ENCODE results near the gene MEF2C.

Gene MEF2C

DNA sequence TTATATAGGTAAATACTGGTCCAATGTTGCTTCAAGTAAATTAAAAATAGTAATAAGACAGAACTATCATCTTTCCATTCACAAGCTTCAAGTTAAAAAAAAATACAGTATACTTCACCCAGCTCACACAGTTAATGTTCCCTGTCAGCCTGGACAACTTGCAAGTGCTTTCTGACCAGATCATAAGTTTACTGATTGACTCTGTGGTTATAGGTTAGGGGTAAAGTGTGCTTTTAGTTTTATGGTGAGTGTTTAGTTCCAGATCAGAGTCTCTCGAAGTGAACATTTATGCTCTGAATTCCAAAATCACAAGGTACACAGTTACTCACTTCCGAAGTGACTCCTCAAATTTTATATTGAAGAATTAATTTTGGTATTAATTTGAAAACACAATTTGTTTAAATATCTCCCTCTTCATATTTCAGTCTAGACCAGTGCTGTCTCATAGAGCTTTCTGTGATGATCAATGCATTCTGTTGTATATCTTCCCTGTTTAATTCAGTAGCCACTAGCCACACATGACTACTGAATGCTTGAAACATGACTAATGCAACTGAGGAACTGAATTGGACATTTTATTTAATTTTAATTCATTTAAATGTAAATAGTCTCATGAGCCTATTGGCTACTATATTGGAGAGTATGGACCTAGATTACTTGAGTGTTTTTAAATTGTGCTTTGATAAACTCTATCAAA is 90.7 kb downstream of the MEF2C start:
- no peak overlapping the region for H3K4me3 ChIP-seq (ENCODE audit: low read depth, low read length)
- TF ChIP-seq, protein P1, sequence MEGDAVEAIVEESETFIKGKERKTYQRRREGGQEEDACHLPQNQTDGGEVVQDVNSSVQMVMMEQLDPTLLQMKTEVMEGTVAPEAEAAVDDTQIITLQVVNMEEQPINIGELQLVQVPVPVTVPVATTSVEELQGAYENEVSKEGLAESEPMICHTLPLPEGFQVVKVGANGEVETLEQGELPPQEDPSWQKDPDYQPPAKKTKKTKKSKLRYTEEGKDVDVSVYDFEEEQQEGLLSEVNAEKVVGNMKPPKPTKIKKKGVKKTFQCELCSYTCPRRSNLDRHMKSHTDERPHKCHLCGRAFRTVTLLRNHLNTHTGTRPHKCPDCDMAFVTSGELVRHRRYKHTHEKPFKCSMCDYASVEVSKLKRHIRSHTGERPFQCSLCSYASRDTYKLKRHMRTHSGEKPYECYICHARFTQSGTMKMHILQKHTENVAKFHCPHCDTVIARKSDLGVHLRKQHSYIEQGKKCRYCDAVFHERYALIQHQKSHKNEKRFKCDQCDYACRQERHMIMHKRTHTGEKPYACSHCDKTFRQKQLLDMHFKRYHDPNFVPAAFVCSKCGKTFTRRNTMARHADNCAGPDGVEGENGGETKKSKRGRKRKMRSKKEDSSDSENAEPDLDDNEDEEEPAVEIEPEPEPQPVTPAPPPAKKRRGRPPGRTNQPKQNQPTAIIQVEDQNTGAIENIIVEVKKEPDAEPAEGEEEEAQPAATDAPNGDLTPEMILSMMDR (IDR thresholded peaks at IDR 0.05; ENCODE audit: control insufficient read depth, extremely low read depth, insufficient read depth): no peak
- no peak for DNase-seq (ENCODE audit: low read depth)

DNA sequence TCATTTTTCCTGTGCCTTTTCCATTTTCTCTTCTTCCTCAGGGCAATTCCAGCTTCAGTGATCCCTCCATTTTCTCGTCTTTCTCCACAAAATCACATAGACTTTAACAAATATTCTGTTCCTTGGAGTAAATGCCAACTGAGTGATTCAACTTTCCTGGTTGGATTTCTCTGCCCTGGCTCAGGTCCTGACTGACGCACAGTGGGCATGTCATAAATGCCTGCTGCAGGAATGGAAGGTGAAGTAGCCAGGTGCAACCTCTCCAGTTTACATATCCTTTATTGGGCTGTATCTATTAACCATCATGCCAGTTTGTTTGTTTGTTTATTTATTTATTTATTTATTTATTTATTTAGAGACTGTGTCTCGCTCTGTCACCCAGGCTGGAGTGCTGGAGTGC is 95.1 kb downstream of the MEF2C start:
- no peak overlapping the region for H3K4me3 ChIP-seq (ENCODE audit: low read depth, low read length)
- no peak for DNase-seq (ENCODE audit: low read depth)
- TF ChIP-seq, protein P1 (IDR thresholded peaks at IDR 0.05; ENCODE audit: control insufficient read depth, extremely low read depth, insufficient read depth): no peak

DNA sequence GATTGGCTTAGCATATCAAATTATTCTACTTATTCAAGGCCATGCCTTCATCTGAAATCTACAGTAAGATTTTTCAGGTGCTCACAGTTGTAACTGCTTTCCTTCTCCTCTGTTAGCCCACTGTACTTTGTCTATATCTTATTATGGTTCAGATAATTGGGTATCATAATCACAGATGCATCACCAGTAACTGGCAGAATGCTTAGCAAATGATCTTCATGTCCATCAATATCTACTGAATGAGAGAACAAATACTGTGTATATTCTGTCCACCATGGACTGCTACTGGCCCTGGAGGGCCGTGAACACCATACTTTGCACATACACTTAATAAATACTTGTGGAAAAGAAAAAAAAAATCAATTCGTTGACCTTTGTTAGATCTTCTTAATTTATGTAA is 96.2 kb downstream of the MEF2C start:
- DNase-seq (ENCODE audit: low read depth): no peak
- TF ChIP-seq, protein P1 (IDR thresholded peaks at IDR 0.05; ENCODE audit: control insufficient read depth, extremely low read depth, insufficient read depth): no peak
- H3K4me3 ChIP-seq (ENCODE audit: low read depth, low read length): no peak overlapping the region

DNA sequence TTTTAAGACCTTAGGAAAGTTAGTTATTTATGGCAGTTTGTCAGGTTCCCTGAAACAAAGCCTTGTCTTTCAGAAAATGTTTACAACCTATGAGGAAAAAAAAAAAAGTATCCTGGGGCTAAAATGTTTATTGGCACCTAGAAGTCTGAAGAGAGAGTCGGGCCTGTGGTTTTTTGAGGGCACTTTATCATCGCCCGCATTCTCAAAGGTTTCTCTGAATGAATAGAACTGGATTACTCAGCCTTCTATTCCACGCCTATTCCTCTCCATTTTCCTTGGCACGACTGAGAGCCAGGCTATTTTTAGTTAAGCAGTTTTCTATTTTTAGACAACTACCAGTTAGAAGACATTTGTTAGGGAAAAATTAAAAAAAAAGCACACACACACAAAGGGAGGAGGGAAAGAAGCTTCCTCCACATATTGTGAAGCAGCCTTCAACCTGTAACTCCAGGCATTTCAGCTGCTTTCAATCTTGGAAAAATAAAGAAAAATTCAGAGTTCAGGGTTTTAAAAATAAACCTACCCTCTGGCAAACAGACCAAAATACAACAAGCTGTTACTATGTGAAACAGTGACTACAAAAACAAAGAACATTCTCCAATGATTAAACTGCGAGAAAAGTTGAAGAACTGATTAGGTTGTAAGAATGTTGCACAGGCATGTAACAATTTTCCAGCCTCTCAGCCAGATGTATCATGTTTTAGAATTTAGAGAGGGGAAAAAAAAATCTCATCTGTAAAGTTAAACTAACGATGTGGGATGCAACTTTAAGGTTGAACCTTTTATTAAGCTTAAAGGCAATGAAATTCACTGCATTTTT is 97.0 kb downstream of the MEF2C start:
- no peak for DNase-seq (ENCODE audit: low read depth)
- TF ChIP-seq, protein P1 (IDR thresholded peaks at IDR 0.05; ENCODE audit: control insufficient read depth, extremely low read depth, insufficient read depth): no peak
- H3K4me3 ChIP-seq (ENCODE audit: low read depth, low read length): no peak overlapping the region

DNA sequence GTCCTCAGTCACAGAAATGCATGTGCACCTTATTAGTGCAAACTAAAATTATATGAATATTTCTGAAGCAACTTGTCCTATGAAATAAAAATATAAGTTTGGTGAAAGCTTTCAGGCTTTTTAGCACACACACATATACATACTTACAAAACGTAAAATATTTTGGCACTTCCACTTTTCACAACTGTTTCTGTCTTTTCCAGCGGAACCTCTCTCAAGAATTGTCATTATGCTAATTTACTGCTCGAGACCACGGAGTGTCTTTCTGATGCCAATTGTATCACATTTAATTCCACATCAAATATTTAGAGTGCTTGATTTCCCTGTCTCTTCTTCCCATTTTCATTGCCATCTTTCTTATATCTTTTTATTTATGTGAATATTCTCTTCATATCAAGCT is 100.4 kb downstream of the MEF2C start:
- DNase-seq (ENCODE audit: low read depth): no peak
- no peak overlapping the region for H3K4me3 ChIP-seq (ENCODE audit: low read depth, low read length)
- TF ChIP-seq, protein P1 (IDR thresholded peaks at IDR 0.05; ENCODE audit: control insufficient read depth, extremely low read depth, insufficient read depth): no peak

DNA sequence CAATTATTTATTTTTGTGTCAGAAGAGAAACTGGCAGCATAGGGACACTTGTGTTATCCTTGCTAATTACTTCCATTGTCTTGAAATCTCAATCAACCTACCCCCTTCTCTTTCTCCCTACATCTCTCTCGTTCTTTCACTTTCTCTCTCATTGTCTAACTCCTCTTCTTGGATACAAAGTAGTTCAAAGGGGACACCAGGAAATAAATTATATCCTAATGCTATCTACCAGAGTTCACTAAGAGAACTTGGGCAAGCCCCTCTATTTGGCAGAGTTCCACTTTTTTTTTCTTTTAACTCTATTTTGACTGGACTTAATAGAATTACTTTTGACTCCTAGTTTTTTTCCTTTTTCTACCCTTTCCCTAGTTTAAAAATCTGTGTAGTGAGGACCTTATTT is 102.2 kb downstream of the MEF2C start:
- H3K4me3 ChIP-seq (ENCODE audit: low read depth, low read length): no peak overlapping the region
- TF ChIP-seq, protein P1 (IDR thresholded peaks at IDR 0.05; ENCODE audit: control insufficient read depth, extremely low read depth, insufficient read depth): no peak
- DNase-seq (ENCODE audit: low read depth): no peak

Data from LNCaP clone FGC (cell line).